AG04450 (cell line): Measurements from ENCODE around the gene TERB1. TPM values are rescaled to one million over a fixed set of nuclear protein-coding genes. Genes with fewer than 3 reads are reported as not detected.

Experiments
- CTCF ChIA-PET: fragments of 300-600, 350-600 bp; formaldehyde crosslinking; extraction: SDS; loops from one replicate; lab custom pipeline; 2022; ENCODE audit warnings: antibody characterized with exemption, inconsistent platforms; lab: Charles Lee
- POLR2A ChIA-PET: fragments of 350-600 bp; formaldehyde crosslinking; extraction: SDS; loops from one replicate; lab custom pipeline; 2021; ENCODE audit warnings: antibody characterized with exemption, inconsistent platforms; lab: Yijun Ruan, JAX
- DNase-seq: peaks from one replicate; pipeline ENCODE4 v3.0.0-alpha.2; 2011; ENCODE audit warnings: low read depth, low spot score
- H3K27ac ChIP-seq: one replicate; pipeline ENCODE4 v1.5.1; 2012; ENCODE audit warnings: low read depth, low read length, control low read depth
- H3K27me3 ChIP-seq: one replicate; pipeline ENCODE4 v1.6.0; 2012; ENCODE audit warnings: low read length; ENCODE audit not compliant: control insufficient read depth, insufficient read depth
- H3K4me3 ChIP-seq: 2 replicates; pipeline ENCODE4 v1.5.1; 2011; ENCODE audit warnings: mild to moderate bottlenecking, low read depth, low read length, control low read depth
- H3K9me3 ChIP-seq: 2 replicates; pipeline ENCODE4 v1.5.1; 2012; ENCODE audit warnings: low read length; ENCODE audit not compliant: control insufficient read depth, insufficient read depth
- polyA plus RNA-seq: library from polyadenylated mRNA; depleted of rRNA; stranded (reverse); fragments of >200 nt; gene quantifications from 2 replicates; pipeline ENCODE4 v1.2.3, GENCODE V29; 2011
- TF ChIP-seq, protein P1 (sequence below): IDR thresholded peaks from 2 replicates; pipeline ENCODE4 v1.5.1; 2011; ENCODE audit warnings: low read depth, low read length, control low read depth, inconsistent platforms

The TERB1 gene
- polyA plus RNA-seq, 1 experiment: not detected

DNA sequence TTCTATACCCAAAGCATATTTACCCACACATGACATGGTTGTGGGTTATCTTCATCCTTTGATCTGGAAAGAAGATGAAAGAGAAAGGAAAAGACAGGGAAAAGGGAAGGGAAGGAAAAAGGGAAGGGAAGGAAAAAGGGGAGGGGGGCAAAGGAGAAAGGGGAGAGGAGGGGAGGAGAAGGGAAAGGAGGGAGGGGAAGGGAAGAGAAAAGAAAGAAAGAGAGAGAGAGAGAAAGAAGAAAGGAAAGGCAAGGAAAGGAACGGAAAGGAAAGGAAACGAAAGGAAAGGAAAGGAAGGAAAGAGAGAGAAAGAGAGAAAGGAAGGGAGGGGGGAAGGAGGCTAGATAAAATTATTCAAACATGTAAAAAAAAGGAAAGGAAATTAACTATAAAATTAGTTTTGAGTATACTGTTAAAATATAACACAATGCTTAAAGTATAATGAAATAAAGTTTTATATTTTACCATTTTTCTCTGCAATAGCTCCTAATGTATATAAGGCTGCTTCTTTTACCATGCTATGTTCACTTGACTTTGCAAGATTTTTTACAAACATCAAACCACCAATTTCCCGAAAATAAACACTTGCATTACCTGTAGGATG, 11.2 kb downstream of the TERB1 start:
- ChIA-PET POLR2A (no interaction called here), CTCF (interaction anchor here (1.3 kb wide), 1 partner anchor 40 kb away, joined by 6 read pairs; the partner anchor contains the start of gene NAE1)
- TF ChIP-seq, protein P1, sequence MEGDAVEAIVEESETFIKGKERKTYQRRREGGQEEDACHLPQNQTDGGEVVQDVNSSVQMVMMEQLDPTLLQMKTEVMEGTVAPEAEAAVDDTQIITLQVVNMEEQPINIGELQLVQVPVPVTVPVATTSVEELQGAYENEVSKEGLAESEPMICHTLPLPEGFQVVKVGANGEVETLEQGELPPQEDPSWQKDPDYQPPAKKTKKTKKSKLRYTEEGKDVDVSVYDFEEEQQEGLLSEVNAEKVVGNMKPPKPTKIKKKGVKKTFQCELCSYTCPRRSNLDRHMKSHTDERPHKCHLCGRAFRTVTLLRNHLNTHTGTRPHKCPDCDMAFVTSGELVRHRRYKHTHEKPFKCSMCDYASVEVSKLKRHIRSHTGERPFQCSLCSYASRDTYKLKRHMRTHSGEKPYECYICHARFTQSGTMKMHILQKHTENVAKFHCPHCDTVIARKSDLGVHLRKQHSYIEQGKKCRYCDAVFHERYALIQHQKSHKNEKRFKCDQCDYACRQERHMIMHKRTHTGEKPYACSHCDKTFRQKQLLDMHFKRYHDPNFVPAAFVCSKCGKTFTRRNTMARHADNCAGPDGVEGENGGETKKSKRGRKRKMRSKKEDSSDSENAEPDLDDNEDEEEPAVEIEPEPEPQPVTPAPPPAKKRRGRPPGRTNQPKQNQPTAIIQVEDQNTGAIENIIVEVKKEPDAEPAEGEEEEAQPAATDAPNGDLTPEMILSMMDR: no peak
- H3K9me3 ChIP-seq: no peaks in the 10 kb centered on the region
- DNase-seq: no peak
- no peak overlapping the region for H3K4me3 ChIP-seq
- H3K27me3 ChIP-seq: peaks cover 7% of the 10 kb centered on the region
- H3K27ac ChIP-seq: no peak overlapping the region

DNA sequence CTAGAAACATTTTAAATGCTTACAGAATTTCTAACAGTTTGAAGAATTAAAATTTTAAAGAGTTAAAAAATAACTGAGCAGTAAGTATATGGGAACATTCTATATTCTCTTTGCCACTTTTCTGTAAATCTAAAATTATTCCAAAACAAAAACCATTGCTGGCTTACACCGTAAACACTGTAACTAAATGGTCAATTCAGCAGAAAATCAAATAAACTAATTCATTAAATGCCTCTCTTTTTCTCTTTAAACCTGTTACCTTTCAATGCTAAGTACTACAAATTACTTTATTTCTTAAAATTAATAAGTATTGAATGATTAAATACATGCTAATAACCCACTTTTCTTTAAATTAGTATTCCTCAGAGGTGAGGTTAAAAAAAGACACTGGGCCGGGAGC, 14.0 kb downstream of the TERB1 start:
- ChIA-PET CTCF (no interaction called here), POLR2A (no interaction called here)
- no peak for DNase-seq
- no peak overlapping the region for H3K4me3 ChIP-seq
- H3K27me3 ChIP-seq: peaks cover 7% of the 10 kb centered on the region
- TF ChIP-seq, protein P1: no peak
- no peaks in the 10 kb centered on the region for H3K9me3 ChIP-seq
- H3K27ac ChIP-seq: no peak overlapping the region

GRCh38 chr16:66786551-66786950, 14.8 kb downstream of the TERB1 start:
- peaks cover 6% of the 10 kb centered on the region for H3K27me3 ChIP-seq
- POLR2A ChIA-PET: no interaction called here
- CTCF ChIA-PET: no interaction called here
- DNase-seq: no peak
- H3K9me3 ChIP-seq: no peaks in the 10 kb centered on the region
- TF ChIP-seq, protein P1: no peak
- no peak overlapping the region for H3K27ac ChIP-seq
- no peak overlapping the region for H3K4me3 ChIP-seq

DNA sequence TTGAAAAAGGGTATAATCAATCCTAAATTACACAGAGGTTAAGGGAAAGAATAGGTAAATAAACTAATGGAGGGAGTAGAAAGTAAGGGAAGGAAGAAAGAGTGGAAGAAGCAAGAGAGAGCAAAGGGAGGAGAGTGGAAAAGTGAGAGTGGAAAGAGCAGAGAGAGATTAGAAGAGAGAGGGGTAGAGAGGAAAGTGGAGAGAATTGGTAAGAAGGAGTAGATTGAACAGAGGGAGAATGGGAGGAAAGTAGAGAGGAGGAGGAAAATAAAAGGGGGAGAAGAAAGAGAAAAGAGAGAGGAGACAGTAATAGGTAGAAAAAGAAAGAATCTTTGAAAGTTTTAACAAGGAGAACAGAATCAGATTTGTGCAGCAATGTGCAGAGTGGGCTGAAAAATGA, 24.9 kb downstream of the TERB1 start:
- ChIA-PET POLR2A (interaction anchor here (0.7 kb wide), 1 partner anchor 251 kb away, joined by 3 read pairs; no protein-coding TSS in a partner anchor), CTCF (interaction anchor here (3.9 kb wide), 1 partner anchor 54 kb away, joined by 18 read pairs; the partner anchor contains the start of gene NAE1)

DNA sequence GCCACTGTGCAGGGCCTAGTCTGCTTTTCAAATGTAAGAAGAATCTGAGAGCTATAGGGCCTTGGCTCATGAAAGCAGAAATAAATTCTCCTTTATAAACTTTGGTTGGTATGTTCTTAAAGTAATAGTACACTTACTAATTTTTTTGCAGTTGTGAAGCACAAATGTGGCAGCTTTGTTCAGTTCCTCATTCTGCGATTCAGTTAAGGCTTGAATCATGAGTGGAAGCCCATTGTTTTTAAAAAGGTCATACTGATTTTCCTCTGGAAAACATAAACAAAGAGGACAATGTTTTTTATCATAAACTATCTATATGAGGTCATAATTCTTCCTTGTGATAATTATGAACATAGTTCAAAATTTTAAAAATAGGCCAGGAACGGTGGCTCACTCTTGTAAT, 26.4 kb downstream of the TERB1 start:
- ChIA-PET CTCF (interaction anchor here (1.9 kb wide), 1 partner anchor 23 kb away, joined by 7 read pairs; the partner anchor contains the start of gene DYNC1LI2), POLR2A (no interaction called here)
- TF ChIP-seq, protein P1: no peak
- Histone ChIP-seq H3K4me3 (no peak overlapping the region), H3K27me3 (no peaks in the 10 kb centered on the region), H3K27ac (no peak overlapping the region), H3K9me3 (no peaks in the 10 kb centered on the region)
- DNase-seq: no peak

More for the DNA sequence above, 24.9 kb downstream of the TERB1 start:
- no peaks in the 10 kb centered on the region for H3K9me3 ChIP-seq
- no peaks in the 10 kb centered on the region for H3K27me3 ChIP-seq
- no peak for DNase-seq
- no peak overlapping the region for H3K27ac ChIP-seq
- TF ChIP-seq, protein P1: no peak
- no peak overlapping the region for H3K4me3 ChIP-seq
